ENCODE measurements around the gene SORBS1.

SORBS1 gene

DNA sequence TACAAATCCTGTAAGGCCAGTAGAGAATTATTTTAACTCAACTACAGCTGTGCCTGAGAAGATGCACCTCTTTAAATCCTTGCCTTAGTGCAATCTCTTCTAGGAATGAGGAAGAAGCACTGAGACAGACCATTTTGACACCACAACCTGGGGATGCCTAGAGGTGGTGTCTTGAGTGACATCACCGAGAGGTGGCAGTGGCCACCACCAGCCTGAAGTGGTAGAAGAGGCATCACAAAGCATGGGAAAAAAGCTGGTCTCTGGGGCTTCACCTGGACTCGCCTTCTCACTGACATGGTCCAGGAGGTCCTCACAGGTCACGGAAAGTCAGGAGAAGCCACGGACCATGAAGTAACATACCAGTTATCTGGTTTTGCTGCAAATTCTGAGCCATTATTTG lies 171.2 kb downstream of the SORBS1 start:
- H3K9ac ChIP-seq (ENCODE audit: low read length) = no peak overlapping the region
- no peaks in the 10 kb centered on the region for H3K79me1 ChIP-seq (ENCODE audit: low read length)
- H3K27ac ChIP-seq (ENCODE audit: low read depth, low read length) = no peak overlapping the region
- H2BK120ac ChIP-seq (ENCODE audit: low read depth, low read length) = no peak overlapping the region
- no peaks in the 10 kb centered on the region for H3K4me1 ChIP-seq (ENCODE audit: control insufficient read depth, low read depth, low read length)
- H3K4me3 ChIP-seq (ENCODE audit: low read length) = no peak overlapping the region
- H4K8ac ChIP-seq (ENCODE audit: low read depth, low read length) = no peak overlapping the region
- no peaks in the 10 kb centered on the region for H3K36me3 ChIP-seq (ENCODE audit: control insufficient read depth, insufficient read depth, low read length)
- no peak overlapping the region for H3K18ac ChIP-seq (ENCODE audit: low read length)
- H4K5ac ChIP-seq (ENCODE audit: low read length) = no peak overlapping the region
- no peaks in the 10 kb centered on the region for H3K79me2 ChIP-seq (ENCODE audit: control insufficient read depth, insufficient read depth, low read length)
- H3K27me3 ChIP-seq (ENCODE audit: insufficient read depth, low read length, poor library complexity) = no peaks in the 10 kb centered on the region
- no peak overlapping the region for H2BK5ac ChIP-seq (ENCODE audit: low read length)
- DNase-seq = peak; percentile 20
- no peak overlapping the region for H3K56ac ChIP-seq (ENCODE audit: low read length)
- no peak overlapping the region for H3K4me2 ChIP-seq (ENCODE audit: low read length)
- H3K23ac ChIP-seq (ENCODE audit: low read length) = no peak overlapping the region
- no peak overlapping the region for H2BK15ac ChIP-seq (replicated peaks; ENCODE audit: low read depth)
- WGBS (ENCODE audit: extremely low coverage, insufficient coverage, low lambda C conversion rate) = no CpG with 5 or more reads among the region's 4 CpGs
- no peak overlapping the region for H2AK5ac ChIP-seq (ENCODE audit: low read length)
- no peak overlapping the region for H3K4ac ChIP-seq (ENCODE audit: low read depth, low read length)

DNA sequence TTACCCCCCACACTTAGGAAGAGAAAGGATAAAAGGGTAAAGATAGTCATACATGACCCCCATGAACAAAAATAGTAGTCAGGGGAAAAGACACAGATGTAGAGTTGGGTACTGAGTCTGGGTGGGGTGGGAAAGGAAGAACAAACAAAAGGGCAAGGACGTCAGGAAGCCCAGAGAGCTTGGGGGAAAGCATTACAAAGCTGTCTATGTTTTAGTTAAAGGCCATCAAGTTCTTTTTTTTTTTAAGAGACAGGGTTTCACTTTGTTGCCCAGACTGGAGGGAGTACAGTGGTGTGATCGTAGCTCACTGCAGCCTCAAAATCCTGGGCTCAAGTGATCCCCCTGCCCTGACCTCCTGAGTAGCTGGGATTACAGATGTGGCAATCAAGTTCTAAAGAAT lies 172.0 kb downstream of the SORBS1 start:
- Histone ChIP-seq H3K79me2 (ENCODE audit: control insufficient read depth, insufficient read depth, low read length) (no peaks in the 10 kb centered on the region), H3K27ac (ENCODE audit: low read depth, low read length) (no peak overlapping the region), H3K4me2 (ENCODE audit: low read length) (no peak overlapping the region), H4K5ac (ENCODE audit: low read length) (no peak overlapping the region), H3K36me3 (ENCODE audit: control insufficient read depth, insufficient read depth, low read length) (no peaks in the 10 kb centered on the region), H2AK5ac (ENCODE audit: low read length) (no peak overlapping the region), H3K18ac (ENCODE audit: low read length) (no peak overlapping the region), H3K4ac (ENCODE audit: low read depth, low read length) (no peak overlapping the region), H3K79me1 (ENCODE audit: low read length) (no peaks in the 10 kb centered on the region), H3K27me3 (ENCODE audit: insufficient read depth, low read length, poor library complexity) (no peaks in the 10 kb centered on the region), H3K23ac (ENCODE audit: low read length) (no peak overlapping the region), H3K4me3 (ENCODE audit: low read length) (no peak overlapping the region), H2BK5ac (ENCODE audit: low read length) (no peak overlapping the region), H3K56ac (ENCODE audit: low read length) (no peak overlapping the region), H3K9ac (ENCODE audit: low read length) (no peak overlapping the region), H3K4me1 (ENCODE audit: control insufficient read depth, low read depth, low read length) (no peaks in the 10 kb centered on the region), H2BK15ac (replicated peaks; ENCODE audit: low read depth) (no peak overlapping the region), H2BK120ac (ENCODE audit: low read depth, low read length) (no peak overlapping the region), H4K8ac (ENCODE audit: low read depth, low read length) (no peak overlapping the region)
- no peak for DNase-seq
- no CpG with 5 or more reads among the region's 2 CpGs for WGBS (ENCODE audit: extremely low coverage, insufficient coverage, low lambda C conversion rate)

- H2AK5ac ChIP-seq (ENCODE audit: low read length) = no peak overlapping the region
Observed at GRCh38 chr10:95388539-95388938, 172.6 kb downstream of the SORBS1 start.

GRCh38 chr10:95388109-95388471 lies 173.1 kb downstream of the SORBS1 start:
- no peak overlapping the region for H3K23ac ChIP-seq (ENCODE audit: low read length)
- no peaks in the 10 kb centered on the region for H3K27me3 ChIP-seq (ENCODE audit: insufficient read depth, low read length, poor library complexity)
- no peak overlapping the region for H2BK5ac ChIP-seq (ENCODE audit: low read length)
- no peaks in the 10 kb centered on the region for H3K79me2 ChIP-seq (ENCODE audit: control insufficient read depth, insufficient read depth, low read length)
- no peak overlapping the region for H3K9ac ChIP-seq (ENCODE audit: low read length)
- no peak overlapping the region for H4K8ac ChIP-seq (ENCODE audit: low read depth, low read length)
- H3K4me1 ChIP-seq (ENCODE audit: control insufficient read depth, low read depth, low read length) = no peaks in the 10 kb centered on the region
- no CpG with 5 or more reads among the region's 5 CpGs for WGBS (ENCODE audit: extremely low coverage, insufficient coverage, low lambda C conversion rate)
- no peak overlapping the region for H3K4me2 ChIP-seq (ENCODE audit: low read length)
- no peak overlapping the region for H3K4me3 ChIP-seq (ENCODE audit: low read length)
- H3K4ac ChIP-seq (ENCODE audit: low read depth, low read length) = no peak overlapping the region
- H3K36me3 ChIP-seq (ENCODE audit: control insufficient read depth, insufficient read depth, low read length) = no peaks in the 10 kb centered on the region
- H2BK15ac ChIP-seq (replicated peaks; ENCODE audit: low read depth) = no peak overlapping the region
- H3K27ac ChIP-seq (ENCODE audit: low read depth, low read length) = no peak overlapping the region
- H4K5ac ChIP-seq (ENCODE audit: low read length) = no peak overlapping the region
- no peak overlapping the region for H2BK120ac ChIP-seq (ENCODE audit: low read depth, low read length)
- H3K56ac ChIP-seq (ENCODE audit: low read length) = no peak overlapping the region
- no peak for DNase-seq
- H3K18ac ChIP-seq (ENCODE audit: low read length) = no peak overlapping the region
- no peak overlapping the region for H2AK5ac ChIP-seq (ENCODE audit: low read length)
- no peaks in the 10 kb centered on the region for H3K79me1 ChIP-seq (ENCODE audit: low read length)

More at GRCh38 chr10:95388539-95388938, 172.6 kb downstream of the SORBS1 start:
- H3K79me2 ChIP-seq (ENCODE audit: control insufficient read depth, insufficient read depth, low read length) = no peaks in the 10 kb centered on the region
- no peak overlapping the region for H4K5ac ChIP-seq (ENCODE audit: low read length)
- no peak overlapping the region for H3K18ac ChIP-seq (ENCODE audit: low read length)
- H3K23ac ChIP-seq (ENCODE audit: low read length) = no peak overlapping the region
- H3K79me1 ChIP-seq (ENCODE audit: low read length) = no peaks in the 10 kb centered on the region
- no peak overlapping the region for H2BK5ac ChIP-seq (ENCODE audit: low read length)
- H3K9ac ChIP-seq (ENCODE audit: low read length) = no peak overlapping the region
- no peak overlapping the region for H3K56ac ChIP-seq (ENCODE audit: low read length)
- H3K4ac ChIP-seq (ENCODE audit: low read depth, low read length) = no peak overlapping the region
- DNase-seq = no peak
- no peaks in the 10 kb centered on the region for H3K36me3 ChIP-seq (ENCODE audit: control insufficient read depth, insufficient read depth, low read length)
- H3K27ac ChIP-seq (ENCODE audit: low read depth, low read length) = no peak overlapping the region
- H2BK15ac ChIP-seq (replicated peaks; ENCODE audit: low read depth) = no peak overlapping the region
- H3K4me2 ChIP-seq (ENCODE audit: low read length) = no peak overlapping the region
- H3K27me3 ChIP-seq (ENCODE audit: insufficient read depth, low read length, poor library complexity) = no peaks in the 10 kb centered on the region
- no peak overlapping the region for H2BK120ac ChIP-seq (ENCODE audit: low read depth, low read length)
- H4K8ac ChIP-seq (ENCODE audit: low read depth, low read length) = no peak overlapping the region
- no CpG with 5 or more reads among the region's 1 CpG for WGBS (ENCODE audit: extremely low coverage, insufficient coverage, low lambda C conversion rate)
- H3K4me3 ChIP-seq (ENCODE audit: low read length) = no peak overlapping the region
- no peaks in the 10 kb centered on the region for H3K4me1 ChIP-seq (ENCODE audit: control insufficient read depth, low read depth, low read length)

GRCh38 chr10:95384011-95384704 lies 177.0 kb downstream of the SORBS1 start:
- no CpG with 5 or more reads among the region's 12 CpGs for WGBS (ENCODE audit: extremely low coverage, insufficient coverage, low lambda C conversion rate)
- H2AK5ac ChIP-seq (ENCODE audit: low read length) = no peak overlapping the region

DNA sequence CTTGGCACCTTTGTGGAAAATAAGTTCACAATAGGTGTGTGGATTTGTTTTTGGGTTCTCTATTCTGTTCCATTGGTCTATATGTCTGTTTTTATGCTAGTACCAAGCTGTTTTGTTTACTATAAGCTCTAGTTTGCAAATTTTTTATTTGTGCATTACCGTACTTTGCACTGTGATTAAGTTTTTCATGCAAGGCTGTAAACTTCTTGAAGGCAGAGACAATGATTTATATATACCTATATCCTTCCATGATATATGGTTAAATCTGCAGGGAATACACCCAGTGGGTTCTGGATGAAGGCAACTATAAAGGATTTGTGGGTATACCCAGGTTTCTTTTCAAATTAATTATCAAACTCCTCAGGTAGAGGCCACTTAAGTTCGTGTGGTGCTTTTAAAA lies 178.6 kb downstream of the SORBS1 start:
- Histone ChIP-seq H3K27ac (ENCODE audit: low read depth, low read length) (no peak overlapping the region), H2BK15ac (replicated peaks; ENCODE audit: low read depth) (no peak overlapping the region), H3K36me3 (ENCODE audit: control insufficient read depth, insufficient read depth, low read length) (no peaks in the 10 kb centered on the region)

More at GRCh38 chr10:95384011-95384704, 177.0 kb downstream of the SORBS1 start:
- Histone ChIP-seq H3K79me2 (ENCODE audit: control insufficient read depth, insufficient read depth, low read length) (no peaks in the 10 kb centered on the region), H3K9ac (ENCODE audit: low read length) (no peak overlapping the region), H2BK120ac (ENCODE audit: low read depth, low read length) (no peak overlapping the region), H3K27me3 (ENCODE audit: insufficient read depth, low read length, poor library complexity) (no peaks in the 10 kb centered on the region), H4K8ac (ENCODE audit: low read depth, low read length) (no peak overlapping the region), H3K79me1 (ENCODE audit: low read length) (no peaks in the 10 kb centered on the region), H3K4ac (ENCODE audit: low read depth, low read length) (no peak overlapping the region), H3K4me2 (ENCODE audit: low read length) (no peak overlapping the region), H2BK15ac (replicated peaks; ENCODE audit: low read depth) (no peak overlapping the region), H3K56ac (ENCODE audit: low read length) (no peak overlapping the region), H3K4me3 (ENCODE audit: low read length) (no peak overlapping the region), H4K5ac (ENCODE audit: low read length) (no peak overlapping the region), H3K36me3 (ENCODE audit: control insufficient read depth, insufficient read depth, low read length) (no peaks in the 10 kb centered on the region), H2BK5ac (ENCODE audit: low read length) (no peak overlapping the region), H3K27ac (ENCODE audit: low read depth, low read length) (no peak overlapping the region), H3K23ac (ENCODE audit: low read length) (no peak overlapping the region), H3K4me1 (ENCODE audit: control insufficient read depth, low read depth, low read length) (no peaks in the 10 kb centered on the region), H3K18ac (ENCODE audit: low read length) (no peak overlapping the region)
- DNase-seq = no peak

More for the DNA sequence above, 178.6 kb downstream of the SORBS1 start:
- Histone ChIP-seq H3K23ac (ENCODE audit: low read length) (no peak overlapping the region), H3K27me3 (ENCODE audit: insufficient read depth, low read length, poor library complexity) (no peaks in the 10 kb centered on the region), H3K79me2 (ENCODE audit: control insufficient read depth, insufficient read depth, low read length) (no peaks in the 10 kb centered on the region), H3K9ac (ENCODE audit: low read length) (no peak overlapping the region), H3K4ac (ENCODE audit: low read depth, low read length) (no peak overlapping the region), H2BK120ac (ENCODE audit: low read depth, low read length) (no peak overlapping the region), H3K56ac (ENCODE audit: low read length) (no peak overlapping the region), H3K4me2 (ENCODE audit: low read length) (no peak overlapping the region), H2AK5ac (ENCODE audit: low read length) (no peak overlapping the region), H4K5ac (ENCODE audit: low read length) (no peak overlapping the region), H3K79me1 (ENCODE audit: low read length) (no peaks in the 10 kb centered on the region), H4K8ac (ENCODE audit: low read depth, low read length) (no peak overlapping the region), H2BK5ac (ENCODE audit: low read length) (no peak overlapping the region), H3K18ac (ENCODE audit: low read length) (no peak overlapping the region), H3K4me1 (ENCODE audit: control insufficient read depth, low read depth, low read length) (no peaks in the 10 kb centered on the region), H3K4me3 (ENCODE audit: low read length) (no peak overlapping the region)
- no peak for DNase-seq
- 100% methylated on average over 1 of the region's 2 CpGs for WGBS (ENCODE audit: extremely low coverage, insufficient coverage, low lambda C conversion rate)

All from mesendoderm (in vitro differentiated cells).